ENCODE data around the gene RALGPS2.

RALGPS2 gene

DNA sequence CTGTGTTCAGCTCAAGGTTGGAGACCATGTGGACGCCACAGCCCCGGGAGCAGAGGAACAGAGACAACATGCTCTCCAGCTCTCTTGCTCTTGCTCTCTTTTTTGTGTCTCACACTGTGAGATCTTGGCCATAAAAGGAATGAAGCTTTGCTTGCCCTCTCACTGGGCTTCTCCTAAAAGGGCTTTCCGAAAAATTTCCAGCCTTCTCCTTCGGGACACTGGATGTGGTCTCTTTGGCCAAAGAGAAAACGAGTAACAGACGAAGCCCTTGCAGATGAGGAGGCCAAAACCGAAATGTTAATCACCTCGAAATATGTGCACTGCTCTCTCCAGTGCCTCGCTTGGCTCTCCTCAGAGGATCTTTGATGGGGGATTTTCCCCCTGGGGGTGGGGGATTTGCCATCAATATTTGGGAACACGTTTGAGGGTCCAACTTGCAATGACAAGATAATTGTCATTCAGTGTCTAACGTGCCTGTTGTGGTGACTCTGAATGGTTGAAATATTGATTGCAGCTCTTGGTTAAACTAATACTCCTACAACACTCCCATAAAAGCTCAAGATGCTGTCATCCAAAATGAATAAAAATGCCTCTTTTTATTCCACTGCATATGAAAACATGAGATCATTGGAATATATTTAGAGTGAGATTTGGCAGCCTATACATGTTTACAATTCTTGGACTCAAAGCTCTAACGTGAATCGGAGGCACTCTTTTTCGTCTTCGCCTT, 214.5 kb downstream of the RALGPS2 start:
- no peaks in the 10 kb centered on the region for H3K27me3 ChIP-seq (ENCODE audit: control insufficient read depth, insufficient read depth, low read length)
- H3K9ac ChIP-seq: no peak overlapping the region
- H3K36me3 ChIP-seq (ENCODE audit: control insufficient read depth, insufficient read depth, low read length): no peaks in the 10 kb centered on the region
- H3K4me3 ChIP-seq (ENCODE audit: low read depth, low read length): no peak overlapping the region
- H2AFZ ChIP-seq: no peak overlapping the region
- no peaks in the 10 kb centered on the region for H3K9me3 ChIP-seq (ENCODE audit: control insufficient read depth, low read length)
- H3K4me1 ChIP-seq: no peaks in the 10 kb centered on the region
- no peaks in the 10 kb centered on the region for H3K79me2 ChIP-seq
- no peak overlapping the region for H3K4me2 ChIP-seq (ENCODE audit: low read length)
- TF ChIP-seq, protein P1, sequence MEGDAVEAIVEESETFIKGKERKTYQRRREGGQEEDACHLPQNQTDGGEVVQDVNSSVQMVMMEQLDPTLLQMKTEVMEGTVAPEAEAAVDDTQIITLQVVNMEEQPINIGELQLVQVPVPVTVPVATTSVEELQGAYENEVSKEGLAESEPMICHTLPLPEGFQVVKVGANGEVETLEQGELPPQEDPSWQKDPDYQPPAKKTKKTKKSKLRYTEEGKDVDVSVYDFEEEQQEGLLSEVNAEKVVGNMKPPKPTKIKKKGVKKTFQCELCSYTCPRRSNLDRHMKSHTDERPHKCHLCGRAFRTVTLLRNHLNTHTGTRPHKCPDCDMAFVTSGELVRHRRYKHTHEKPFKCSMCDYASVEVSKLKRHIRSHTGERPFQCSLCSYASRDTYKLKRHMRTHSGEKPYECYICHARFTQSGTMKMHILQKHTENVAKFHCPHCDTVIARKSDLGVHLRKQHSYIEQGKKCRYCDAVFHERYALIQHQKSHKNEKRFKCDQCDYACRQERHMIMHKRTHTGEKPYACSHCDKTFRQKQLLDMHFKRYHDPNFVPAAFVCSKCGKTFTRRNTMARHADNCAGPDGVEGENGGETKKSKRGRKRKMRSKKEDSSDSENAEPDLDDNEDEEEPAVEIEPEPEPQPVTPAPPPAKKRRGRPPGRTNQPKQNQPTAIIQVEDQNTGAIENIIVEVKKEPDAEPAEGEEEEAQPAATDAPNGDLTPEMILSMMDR (IDR thresholded peaks at IDR 0.05): no peak
- peak overlapping the region; percentile 51 for H3K27ac ChIP-seq

DNA sequence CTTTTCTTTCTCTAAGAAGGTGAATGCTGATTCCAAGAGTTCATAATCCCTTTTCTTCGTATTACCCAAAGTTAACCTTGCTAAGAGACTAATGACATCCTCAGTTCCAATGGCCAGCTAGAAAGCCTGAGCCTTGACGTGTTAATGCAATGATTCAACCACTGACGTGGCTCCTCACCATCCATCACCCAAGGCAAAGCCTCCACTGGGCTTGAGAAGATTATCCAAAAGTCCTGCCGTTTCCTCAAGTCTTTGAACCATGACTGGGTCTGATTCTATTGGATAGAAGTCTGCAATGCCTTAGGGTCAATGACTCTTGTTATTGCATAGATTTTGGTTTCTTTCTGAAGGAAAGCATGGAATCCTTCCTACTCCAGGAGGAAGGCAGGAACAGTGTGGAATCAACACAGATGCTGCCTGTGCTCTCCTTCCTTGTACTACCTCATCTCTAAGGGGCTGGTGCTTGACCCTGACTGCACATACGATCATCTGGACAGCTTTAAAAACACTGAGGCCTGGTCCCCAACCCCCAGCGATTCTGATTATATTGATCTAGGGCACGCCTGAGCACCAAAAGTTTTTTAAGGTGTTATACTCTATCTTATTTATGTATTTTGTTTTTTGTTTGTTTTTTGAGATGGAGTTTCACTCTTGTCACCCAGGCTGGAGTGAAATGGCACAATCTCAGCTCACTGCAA, 215.2 kb downstream of the RALGPS2 start:
- Histone ChIP-seq H3K79me2 (no peaks in the 10 kb centered on the region), H3K36me3 (ENCODE audit: control insufficient read depth, insufficient read depth, low read length) (no peaks in the 10 kb centered on the region), H3K4me3 (ENCODE audit: low read depth, low read length) (no peak overlapping the region), H3K27me3 (ENCODE audit: control insufficient read depth, insufficient read depth, low read length) (no peaks in the 10 kb centered on the region), H3K9ac (no peak overlapping the region), H3K9me3 (ENCODE audit: control insufficient read depth, low read length) (no peaks in the 10 kb centered on the region), H2AFZ (no peak overlapping the region), H3K4me1 (no peaks in the 10 kb centered on the region), H3K4me2 (ENCODE audit: low read length) (no peak overlapping the region), H3K27ac (no peak overlapping the region)
- TF ChIP-seq, protein P1 (IDR thresholded peaks at IDR 0.05): no peak

DNA sequence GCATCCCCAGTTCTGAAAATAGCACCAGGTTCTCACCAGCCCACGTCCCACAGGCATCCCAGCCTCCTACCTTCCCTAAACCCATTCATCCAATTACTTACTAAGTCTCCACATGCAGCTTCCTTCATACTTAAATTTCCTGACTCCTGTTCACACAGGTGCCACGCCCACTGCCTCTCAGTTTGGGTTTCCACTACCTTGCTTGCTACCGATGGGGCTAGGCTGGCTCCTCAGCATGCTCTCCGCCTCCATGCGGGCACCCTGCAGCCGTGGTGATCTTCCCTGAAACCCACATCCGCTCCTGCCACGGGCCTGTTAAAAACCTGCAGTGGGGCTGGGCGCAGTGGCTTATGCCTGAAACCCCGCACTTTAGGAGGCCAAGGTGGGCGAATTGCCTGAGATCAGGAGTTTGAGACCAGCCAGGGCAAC, 216.2 kb downstream of the RALGPS2 start:
- no peak overlapping the region for H2AFZ ChIP-seq
- H3K4me3 ChIP-seq (ENCODE audit: low read depth, low read length): no peak overlapping the region
- TF ChIP-seq, protein P1 (IDR thresholded peaks at IDR 0.05): no peak
- no peaks in the 10 kb centered on the region for H3K27me3 ChIP-seq (ENCODE audit: control insufficient read depth, insufficient read depth, low read length)
- no peaks in the 10 kb centered on the region for H3K36me3 ChIP-seq (ENCODE audit: control insufficient read depth, insufficient read depth, low read length)
- H3K4me1 ChIP-seq: no peaks in the 10 kb centered on the region
- H3K9ac ChIP-seq: no peak overlapping the region
- no peaks in the 10 kb centered on the region for H3K9me3 ChIP-seq (ENCODE audit: control insufficient read depth, low read length)
- no peaks in the 10 kb centered on the region for H3K79me2 ChIP-seq
- no peak overlapping the region for H3K4me2 ChIP-seq (ENCODE audit: low read length)
- H3K27ac ChIP-seq: no peak overlapping the region

DNA sequence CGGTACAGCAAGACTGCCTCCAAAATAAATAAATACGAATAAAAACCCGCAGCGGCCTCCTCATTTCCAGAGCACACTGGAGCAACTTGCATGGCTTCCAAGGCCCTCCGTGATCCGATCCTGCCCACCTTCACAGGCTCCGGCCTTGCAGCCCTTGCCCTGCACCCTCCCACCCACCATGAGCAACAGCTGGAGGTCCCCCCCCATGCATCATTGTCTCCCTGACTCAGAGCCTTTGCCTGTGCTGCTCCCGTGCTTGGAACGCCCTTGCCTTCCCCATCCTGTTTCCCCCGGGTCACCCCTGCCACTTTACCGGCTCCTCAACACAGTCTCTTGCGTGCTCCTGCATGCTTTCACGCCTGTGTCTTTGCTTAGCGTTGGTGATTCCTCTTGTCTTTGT, 216.8 kb downstream of the RALGPS2 start:
- Histone ChIP-seq H3K27me3 (ENCODE audit: control insufficient read depth, insufficient read depth, low read length) (no peaks in the 10 kb centered on the region), H2AFZ (no peak overlapping the region), H3K27ac (no peak overlapping the region), H3K4me2 (ENCODE audit: low read length) (no peak overlapping the region), H3K4me1 (no peaks in the 10 kb centered on the region), H3K79me2 (no peaks in the 10 kb centered on the region), H3K9ac (no peak overlapping the region), H3K36me3 (ENCODE audit: control insufficient read depth, insufficient read depth, low read length) (no peaks in the 10 kb centered on the region), H3K9me3 (ENCODE audit: control insufficient read depth, low read length) (no peaks in the 10 kb centered on the region), H3K4me3 (ENCODE audit: low read depth, low read length) (no peak overlapping the region)
- TF ChIP-seq, protein P1 (IDR thresholded peaks at IDR 0.05): no peak

All from parathyroid adenoma (tissue), 2 donors.